Common myeloid progenitor, CD34-positive (primary cell): ENCODE results near the gene NT5C3B. TPM values are rescaled to one million over a fixed set of nuclear protein-coding genes. Genes with fewer than 3 reads are reported as not detected.
"Not testable (repeated sequence)": the region's sequence is repeated elsewhere in the genome, so short reads cannot be mapped to it uniquely, and the experiment has no call there.

Source experiments
- CTCF ChIA-PET: fragments of 350-600 bp; sonication (Branson Sonifier 250); formaldehyde crosslinking; loops from one replicate; lab custom pipeline; 2021; ENCODE audit warnings: antibody characterized with exemption; lab: Charles Lee
- POLR2A ChIA-PET: fragments of 350-600 bp; sonication (Branson Sonifier 250); formaldehyde crosslinking; loops from one replicate; lab custom pipeline; 2021; ENCODE audit warnings: antibody characterized with exemption; lab: Charles Lee
- DNase-seq, 3 donors: peaks; one replicate each; pipeline versions ENCODE4 v3.0.0 to v3.0.0-alpha.2; 2013
- H3K27ac ChIP-seq, 2 experiments: 1 replicate in 1 of 2; 2 replicates in 1 of 2; pipeline ENCODE4 v1.7.0; 2013; ENCODE audit warnings: inconsistent platforms in 2 of 2, low read length in 2 of 2, mild to moderate bottlenecking in 2 of 2, low read depth in 1 of 2, moderate library complexity in 1 of 2; ENCODE audit not compliant: severe bottlenecking in 2 of 2, insufficient read depth in 1 of 2, poor library complexity in 1 of 2
- H3K27me3 ChIP-seq, 5 experiments: replicated peaks in 2 of 5; 1 replicate in 3 of 5; 2 replicates in 2 of 5; pipeline versions ENCODE4 v1.6.1 to v1.7.0; 2013; ENCODE audit warnings: low read length in 4 of 5, mild to moderate bottlenecking in 2 of 5, moderate library complexity in 2 of 5, inconsistent platforms in 1 of 5; ENCODE audit not compliant: insufficient read depth in 5 of 5, control insufficient read depth in 4 of 5
- H3K36me3 ChIP-seq, 4 experiments: 1 replicate in 2 of 4; 2 replicates in 2 of 4; pipeline versions ENCODE4 v1.6.1 to v1.7.0; 2013; ENCODE audit warnings: low read length in 3 of 4, control low read depth in 1 of 4, mild to moderate bottlenecking in 1 of 4; ENCODE audit not compliant: control insufficient read depth in 4 of 4, insufficient read depth in 4 of 4
- H3K4me1 ChIP-seq, 4 experiments: 1 replicate in 3 of 4; 2 replicates in 1 of 4; pipeline versions ENCODE4 v1.6.1 to v1.7.1; 2013; ENCODE audit warnings: low read length in 3 of 4, mild to moderate bottlenecking in 3 of 4, control low read depth in 1 of 4, inconsistent platforms in 1 of 4, moderate library complexity in 1 of 4; ENCODE audit not compliant: control insufficient read depth in 4 of 4, insufficient read depth in 4 of 4; ENCODE audit errors: control extremely low read depth in 1 of 4
- H3K4me3 ChIP-seq, 7 experiments: 1 replicate in 4 of 7; 2 replicates in 3 of 7; pipeline versions ENCODE4 v1.5.1 to v1.7.0; 2013; ENCODE audit warnings: mild to moderate bottlenecking in 7 of 7, low read length in 6 of 7, moderate library complexity in 6 of 7, inconsistent platforms in 2 of 7, low read depth in 2 of 7, control low read depth in 1 of 7; ENCODE audit not compliant: insufficient read depth in 4 of 7, control insufficient read depth in 1 of 7; ENCODE audit errors: extremely low read depth in 1 of 7
- H3K9me3 ChIP-seq, 5 experiments: 1 replicate in 4 of 5; 2 replicates in 1 of 5; pipeline versions ENCODE4 v1.6.1 to v1.7.1; 2013; ENCODE audit warnings: low read length in 4 of 5, mild to moderate bottlenecking in 2 of 5, inconsistent platforms in 1 of 5, low read depth in 1 of 5, moderate library complexity in 1 of 5; ENCODE audit not compliant: control insufficient read depth in 4 of 5, insufficient read depth in 2 of 5; ENCODE audit errors: control extremely low read depth in 1 of 5
- WGBS: methylation state at CpG from one replicate; pipeline ENCODE4 v1.1.5; 2013; ENCODE audit not compliant: insufficient coverage; 5-methylcytosine and 5-hydroxymethylcytosine counted together
- polyA plus RNA-seq: library from polyadenylated mRNA; unstranded; fragments of 120-200 nt; gene quantifications from one replicate; pipeline ENCODE4 v1.2.1, GENCODE V29; 2013

NT5C3B gene
- 38.7 TPM for polyA plus RNA-seq

- CTCF ChIA-PET, result no interaction called here
- DNase-seq, result peak; percentile 26 to 54 (median 49)
- WGBS, result under 1% methylated on average over 34 of the region's 72 CpGs
Measured at GRCh38 chr17:41835800-41836549, at the start of gene NT5C3B. TSS of gene NT5C3B (minus strand) at chr17:41836232. CDS start at chr17:41836193, 39 bp downstream.

GRCh38 chr17:41885733-41886132 lies 49.7 kb upstream of the NT5C3B start:
- H3K36me3 ChIP-seq, result peaks cover 20 to 79% (median 67%) of the 10 kb centered on the region in 4 experiments
- H3K27me3 ChIP-seq, result no peaks in the 10 kb centered on the region
- H3K4me3 ChIP-seq, result no peak overlapping the region
- H3K9me3 ChIP-seq, result no peaks in the 10 kb centered on the region
- H3K27ac ChIP-seq, result no peak overlapping the region
- ChIA-PET POLR2A (no interaction called here), CTCF (no interaction called here)
- H3K4me1 ChIP-seq, result peaks cover 0 to 2% (median 0%) of the 10 kb centered on the region in 4 experiments
- peak; percentile 10 to 21 (median 17) for DNase-seq
- WGBS, result 91% methylated on average over 5 of the region's 6 CpGs

More at GRCh38 chr17:41835800-41836549, at the start of gene NT5C3B:
- H3K9me3 ChIP-seq, result no peaks in the 10 kb centered on the region
- peak within 1 kb of the TSS; percentile 71 to 85 (median 79) for H3K4me3 ChIP-seq
- H3K4me1 ChIP-seq, result peaks cover 0 to 15% (median 10%) of the 10 kb centered on the region in 4 experiments
- H3K27ac ChIP-seq, result no peak within 1 kb of the TSS
- H3K36me3 ChIP-seq, result peaks cover 2 to 11% (median 8%) of the 10 kb centered on the region in 4 experiments
- H3K27me3 ChIP-seq, result no peaks in the 10 kb centered on the region
- POLR2A ChIA-PET, result no interaction called here

GRCh38 chr17:41882756-41883155 lies 46.7 kb upstream of the NT5C3B start:
- 97% methylated on average over 6 of the region's 6 CpGs for WGBS
- POLR2A ChIA-PET, result no interaction called here
- H3K27ac ChIP-seq, result no peak overlapping the region
- no peaks in the 10 kb centered on the region for H3K9me3 ChIP-seq
- no peak overlapping the region for H3K4me3 ChIP-seq
- peaks cover 0 to 2% (median 0%) of the 10 kb centered on the region in 4 experiments for H3K4me1 ChIP-seq
- H3K27me3 ChIP-seq, result no peaks in the 10 kb centered on the region
- no peak for DNase-seq
- peaks cover 24 to 84% (median 67%) of the 10 kb centered on the region in 4 experiments for H3K36me3 ChIP-seq
- CTCF ChIA-PET, result interaction anchor here (1.6 kb wide), 1 partner anchor 11 kb away, joined by 3 read pairs; no protein-coding TSS in a partner anchor

- POLR2A ChIA-PET, result no interaction called here
- Histone ChIP-seq H3K4me1 (peaks cover 0 to 2% (median 0%) of the 10 kb centered on the region in 4 experiments), H3K27ac (no peak overlapping the region), H3K36me3 (peaks cover 13 to 67% (median 53%) of the 10 kb centered on the region in 4 experiments), H3K9me3 (no peaks in the 10 kb centered on the region), H3K4me3 (no peak overlapping the region), H3K27me3 (no peaks in the 10 kb centered on the region)
- no peak for DNase-seq
- CTCF ChIA-PET, result interaction anchor here (0.6 to 1.4 kb wide), 2 partner anchors 80 to 99 kb away, joined by 3 to 5 read pairs; no protein-coding TSS in a partner anchor
- WGBS, result 94% methylated on average over 4 of the region's 4 CpGs
Measured at GRCh38 chr17:41880130-41880529, 44.1 kb upstream of the NT5C3B start.

GRCh38 chr17:41874293-41874670 lies 38.2 kb upstream of the NT5C3B start:
- H3K9me3 ChIP-seq, H3K4me3 ChIP-seq, POLR2A ChIA-PET, H3K27me3 ChIP-seq, DNase-seq, H3K4me1 ChIP-seq, H3K27ac ChIP-seq: not testable (repeated sequence)
- H3K36me3 ChIP-seq, result peaks cover 23 to 75% (median 61%) of the 10 kb centered on the region in 4 experiments
- whole genome bisulfite sequencing, result 94% methylated on average over 4 of the region's 9 CpGs
- CTCF ChIA-PET, result interaction anchor here (0.7 to 1.7 kb wide), 4 partner anchors 9 to 88 kb away, joined by 3 to 4 read pairs (median 4); partner anchors contain the start of gene KLHL11

- peaks cover 23 to 76% (median 59%) of the 10 kb centered on the region in 4 experiments for H3K36me3 ChIP-seq
- DNase-seq, result no peak
- H3K4me1 ChIP-seq, result no peaks in the 10 kb centered on the region
- no peaks in the 10 kb centered on the region for H3K9me3 ChIP-seq
- H3K27me3 ChIP-seq, result no peaks in the 10 kb centered on the region
- ChIA-PET CTCF (interaction anchor here (1.1 to 1.7 kb wide), 3 partner anchors 8 to 72 kb away, joined by 3 to 4 read pairs (median 4); partner anchors contain the start of gene KLHL11), POLR2A (no interaction called here)
- WGBS, result 100% methylated on average over 7 of the region's 10 CpGs
- H3K27ac ChIP-seq, result no peak overlapping the region
- H3K4me3 ChIP-seq, result no peak overlapping the region
Measured at GRCh38 chr17:41873559-41874292, 37.7 kb upstream of the NT5C3B start.
